DMS 273 treated with DMSO at 0.1 percent for 48 hours (cell line): ENCODE data around the gene CARD11.
"Not testable (repeated sequence)": the region's sequence is repeated elsewhere in the genome, so short reads cannot be mapped to it uniquely, and the experiment has no call there.

ENCODE experiments used
- DNase-seq: peaks from one replicate; lab custom pipeline; 2025; lab: John Stamatoyannopoulos, UW

Gene CARD11

DNA sequence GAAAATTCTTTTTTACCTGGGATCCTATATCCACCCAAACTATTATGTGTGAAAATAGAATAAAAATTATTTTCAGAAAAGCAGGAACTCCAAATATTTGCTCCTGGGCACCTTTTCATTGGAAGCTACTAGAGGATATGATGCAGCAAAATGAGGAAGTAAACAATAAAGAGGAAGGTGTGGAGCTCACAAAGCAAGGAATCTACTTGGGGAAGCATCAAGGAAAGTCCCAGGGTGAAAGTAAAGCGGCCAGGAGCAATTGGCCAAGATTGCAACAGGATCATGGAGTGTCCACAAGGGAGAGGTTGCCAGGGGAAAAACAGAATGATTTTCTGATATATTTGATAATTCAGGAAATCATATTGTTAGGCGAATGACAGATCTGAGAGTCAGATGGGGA, 80.8 kb downstream of the CARD11 start:
- no peak for DNase-seq

DNA sequence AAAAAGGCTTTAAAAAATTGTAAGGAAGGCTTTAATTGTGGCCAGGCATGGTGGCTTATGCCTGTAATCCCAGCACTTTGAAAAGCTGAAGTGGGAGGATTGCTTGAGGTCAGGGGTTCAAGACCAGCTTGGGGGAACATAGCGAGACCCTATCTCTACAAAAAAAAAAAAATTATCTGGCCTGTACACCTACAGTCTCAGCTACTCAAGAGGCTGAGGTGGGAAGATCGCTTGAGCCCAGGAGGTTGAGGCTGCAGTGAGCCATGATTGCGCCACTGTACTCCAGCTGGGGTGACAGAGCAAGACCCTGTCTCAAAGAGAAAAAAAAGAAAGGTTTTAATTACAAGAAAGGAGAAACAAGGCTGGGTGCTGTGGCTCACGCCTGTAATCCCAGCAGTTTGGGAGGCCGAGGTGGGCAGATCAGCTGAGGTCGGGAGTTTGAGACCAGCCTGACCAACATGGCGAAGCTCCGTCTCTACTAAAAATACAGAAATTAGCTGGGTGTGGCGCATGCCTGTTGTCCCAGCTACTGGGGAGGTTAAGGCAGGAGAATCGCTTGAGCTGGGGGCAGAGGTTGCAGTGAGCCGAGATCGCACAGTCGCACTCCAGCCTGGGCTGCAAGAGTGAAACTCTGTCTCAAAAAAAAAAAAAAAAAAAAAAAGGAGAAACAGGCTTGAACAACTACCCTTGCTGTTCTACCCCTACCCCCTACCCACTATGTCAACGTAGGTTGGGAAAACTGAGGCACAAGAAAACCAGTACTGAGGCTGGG, 83.7 kb downstream of the CARD11 start:
- DNase-seq: no peak

DNA sequence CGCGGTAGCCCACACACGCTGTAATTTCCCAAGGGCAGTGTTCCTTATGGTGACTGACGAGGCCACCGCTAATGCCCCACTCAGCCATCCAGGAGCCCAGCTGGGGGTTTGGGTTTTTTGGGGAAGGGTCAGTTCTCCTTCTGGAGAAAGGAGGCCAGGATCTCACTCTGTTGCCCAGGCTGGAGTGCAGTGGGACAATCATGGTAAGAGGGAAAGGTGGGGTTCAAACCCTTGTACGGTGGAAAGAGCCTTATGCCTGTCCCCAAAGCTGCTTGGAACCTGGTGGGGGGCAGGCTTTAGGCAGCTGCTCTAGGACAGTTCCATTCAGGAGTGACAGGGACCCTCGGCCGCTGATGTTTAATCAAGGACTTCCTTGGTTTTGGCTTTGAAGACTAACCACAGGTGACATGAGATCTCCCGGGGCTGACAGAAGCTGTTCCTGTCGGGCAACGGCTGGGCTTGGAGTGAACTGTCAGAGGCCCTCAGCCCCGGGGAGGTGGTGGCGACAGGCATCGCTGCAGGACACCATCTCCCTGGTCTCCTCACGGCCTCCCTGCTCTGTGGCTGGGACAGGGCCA, 84.5 kb downstream of the CARD11 start:
- DNase-seq: no peak

GRCh38 chr7:2958416-2959102, 85.1 kb downstream of the CARD11 start:
- DNase-seq: no peak

DNA sequence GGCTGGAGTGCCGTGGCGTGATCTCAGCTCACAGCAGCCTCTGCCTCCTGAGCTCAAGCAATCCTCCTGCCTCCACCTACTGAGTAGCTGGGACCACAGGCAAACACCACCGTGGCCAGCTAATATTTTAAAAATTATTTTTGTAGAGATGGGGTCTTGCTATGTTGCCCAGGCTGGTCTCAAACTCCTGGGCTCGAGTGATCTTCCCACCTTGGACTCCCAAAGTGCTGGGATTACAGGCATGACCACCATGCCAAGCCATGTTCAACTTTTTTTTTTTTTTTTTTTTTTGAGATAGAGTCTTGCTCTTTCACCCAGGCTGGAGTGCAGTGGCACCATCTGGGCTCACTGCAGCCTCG, 86.3 kb downstream of the CARD11 start:
- DNase-seq: not testable (repeated sequence)

- DNase-seq: no peak
Measured at GRCh38 chr7:2956526-2957368, 86.9 kb downstream of the CARD11 start.

DNA sequence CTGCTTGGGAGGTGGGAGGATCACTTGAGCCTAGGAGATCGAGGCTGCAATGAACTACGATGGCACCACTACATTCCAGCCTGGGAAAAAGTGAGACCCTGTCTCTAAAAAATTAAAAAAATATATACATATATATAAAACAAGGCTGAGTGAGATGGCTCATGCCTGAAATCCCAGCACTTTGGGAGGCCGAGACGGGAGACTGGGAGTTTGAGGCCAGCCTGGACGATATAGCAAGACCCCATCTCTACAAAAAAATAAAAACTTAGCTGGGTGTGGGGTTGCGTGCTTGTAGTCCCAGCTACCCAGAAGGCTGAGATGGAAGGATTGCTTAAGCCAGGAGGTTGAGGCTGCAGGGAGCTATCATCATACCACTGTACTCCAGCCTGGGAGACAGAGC, 87.6 kb downstream of the CARD11 start:
- DNase-seq: no peak

- no peak for DNase-seq
Measured at GRCh38 chr7:2955269-2955668, 88.4 kb downstream of the CARD11 start.

DNA sequence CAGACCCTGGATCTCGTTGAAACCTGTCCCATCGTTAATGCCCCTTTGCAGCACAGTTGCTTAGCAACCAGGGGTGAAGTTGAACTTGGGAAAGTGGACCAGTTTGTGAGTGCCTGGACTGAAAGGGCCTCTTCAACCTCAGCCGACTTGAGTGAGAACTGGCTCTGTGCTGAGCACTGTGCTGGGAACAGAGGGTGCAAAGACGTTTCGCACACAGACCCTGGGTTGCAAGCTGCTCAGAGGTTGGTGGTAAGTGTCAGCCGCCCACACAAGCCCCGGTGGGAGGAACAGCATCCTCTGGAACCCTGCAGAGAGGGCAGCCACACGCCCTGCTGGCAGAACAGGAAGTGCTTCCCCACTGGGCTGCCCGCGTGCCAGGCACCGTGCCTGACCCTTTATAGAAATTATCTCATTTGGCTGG, 89.2 kb downstream of the CARD11 start:
- no peak for DNase-seq

GRCh38 chr7:2953588-2954407, 89.9 kb downstream of the CARD11 start:
- no peak for DNase-seq

DNA sequence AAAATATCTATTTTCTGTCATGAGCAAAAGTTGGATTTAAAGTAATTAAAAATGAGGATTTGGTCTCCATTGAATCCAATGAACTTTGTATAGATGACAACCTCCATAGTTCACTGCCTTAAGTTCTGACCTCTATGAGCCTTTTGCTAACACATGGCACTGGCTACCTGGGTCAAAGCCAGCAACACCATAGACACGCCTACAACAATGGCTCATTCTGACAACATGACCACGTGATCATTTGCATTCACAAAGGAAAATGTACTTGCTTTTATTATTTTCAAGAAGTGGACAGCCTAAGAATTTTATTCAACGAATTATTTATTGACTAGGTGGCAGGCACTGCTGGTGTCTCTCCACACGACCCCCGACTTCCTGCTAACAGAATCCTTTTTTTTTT, 90.6 kb downstream of the CARD11 start:
- DNase-seq: no peak

DNA sequence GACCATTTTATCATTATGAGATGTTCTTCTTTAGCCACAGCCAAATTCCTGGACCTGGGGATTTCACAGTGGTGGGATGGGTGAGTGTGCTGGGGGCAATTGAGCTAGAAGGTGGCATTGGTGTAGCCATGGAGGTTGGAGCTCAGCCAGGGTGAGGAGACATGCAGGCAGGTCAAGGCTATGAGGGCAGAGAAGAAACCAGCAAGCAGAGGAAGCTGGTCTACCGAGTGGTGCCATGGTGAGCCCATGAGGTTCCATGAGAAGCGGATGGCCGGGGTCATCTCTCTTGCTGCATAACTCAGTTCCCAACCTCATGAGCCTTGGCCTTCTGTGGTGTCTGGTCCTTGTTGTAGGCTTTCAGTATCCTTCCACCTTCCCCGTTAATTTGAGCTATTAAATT, 91.4 kb downstream of the CARD11 start:
- no peak for DNase-seq

- DNase-seq: no peak
Measured at GRCh38 chr7:2950578-2950977, 93.1 kb downstream of the CARD11 start.

DNA sequence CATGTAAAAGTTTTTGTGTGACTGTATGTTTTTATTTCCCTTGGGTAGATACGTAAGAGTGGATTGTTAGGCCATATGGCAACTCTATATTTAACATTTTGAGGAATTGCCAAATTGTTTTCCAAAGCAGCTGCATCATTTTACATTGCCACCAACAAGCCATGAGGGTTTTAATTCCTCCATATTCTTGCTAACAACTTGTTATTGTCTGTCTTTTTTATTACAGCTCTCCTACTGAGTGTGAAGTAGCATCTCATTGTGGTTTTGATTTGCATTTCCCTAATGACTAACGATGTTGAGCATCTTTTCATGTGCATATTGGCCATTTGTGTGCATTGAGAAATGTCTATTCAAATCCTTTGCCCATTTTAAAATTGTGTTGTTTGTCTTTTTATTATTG, 94.9 kb downstream of the CARD11 start:
- DNase-seq: no peak

DNA sequence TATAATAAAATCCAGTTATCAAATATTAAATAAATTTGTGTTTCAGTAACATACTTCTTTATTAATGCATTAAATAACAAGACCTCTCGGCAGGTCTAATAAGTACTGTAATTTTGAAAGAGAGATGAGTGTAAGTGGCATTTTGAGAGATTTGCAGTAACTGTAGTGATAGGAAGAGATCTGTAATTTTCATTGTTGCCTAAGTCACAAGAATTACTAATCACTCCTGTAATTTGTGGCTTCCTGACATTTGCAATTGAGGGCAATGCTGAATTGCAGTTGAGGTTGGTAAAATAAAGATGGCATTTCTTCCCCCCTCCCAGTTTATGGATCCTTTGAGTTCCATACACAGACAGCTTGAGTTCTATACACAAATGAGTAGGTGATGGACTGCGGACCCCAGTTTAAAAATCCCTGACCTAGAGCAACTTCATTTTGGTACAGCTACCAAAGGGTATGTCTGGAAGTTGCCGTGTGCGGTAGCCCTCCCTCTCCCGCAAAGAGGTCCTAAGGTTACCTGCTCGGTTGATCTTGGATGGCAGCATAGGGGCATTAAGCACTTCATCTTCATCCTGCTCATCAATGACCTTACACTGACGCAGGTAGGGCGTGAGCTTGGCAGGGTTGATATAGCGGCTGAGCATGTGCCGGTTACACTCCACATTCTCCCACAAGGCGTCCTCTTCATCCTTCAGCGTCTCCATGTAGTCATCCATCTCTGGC, 96.4 kb downstream of the CARD11 start:
- no peak for DNase-seq

- DNase-seq: no peak
Measured at GRCh38 chr7:2945171-2945570, 98.5 kb downstream of the CARD11 start.

DNA sequence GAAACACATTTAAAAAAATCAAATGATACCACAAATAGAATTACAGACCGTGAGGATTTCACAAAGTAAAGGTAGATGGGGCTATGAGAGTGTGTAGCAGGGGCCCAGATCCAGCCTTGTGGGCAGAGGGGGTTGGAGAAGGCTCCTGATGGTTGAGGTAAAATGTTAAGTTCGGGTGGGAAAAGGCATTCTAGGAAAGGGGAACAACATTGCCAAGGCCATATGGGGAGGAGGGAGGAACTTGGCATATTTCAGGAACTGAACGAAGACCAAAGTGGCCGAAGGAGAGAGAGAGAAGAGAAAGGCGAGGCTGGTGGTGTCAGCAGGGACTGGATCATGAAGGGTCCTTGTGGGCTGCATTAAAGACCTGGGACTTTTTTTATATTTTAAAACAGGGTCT, 98.9 kb downstream of the CARD11 start:
- no peak for DNase-seq

DNA sequence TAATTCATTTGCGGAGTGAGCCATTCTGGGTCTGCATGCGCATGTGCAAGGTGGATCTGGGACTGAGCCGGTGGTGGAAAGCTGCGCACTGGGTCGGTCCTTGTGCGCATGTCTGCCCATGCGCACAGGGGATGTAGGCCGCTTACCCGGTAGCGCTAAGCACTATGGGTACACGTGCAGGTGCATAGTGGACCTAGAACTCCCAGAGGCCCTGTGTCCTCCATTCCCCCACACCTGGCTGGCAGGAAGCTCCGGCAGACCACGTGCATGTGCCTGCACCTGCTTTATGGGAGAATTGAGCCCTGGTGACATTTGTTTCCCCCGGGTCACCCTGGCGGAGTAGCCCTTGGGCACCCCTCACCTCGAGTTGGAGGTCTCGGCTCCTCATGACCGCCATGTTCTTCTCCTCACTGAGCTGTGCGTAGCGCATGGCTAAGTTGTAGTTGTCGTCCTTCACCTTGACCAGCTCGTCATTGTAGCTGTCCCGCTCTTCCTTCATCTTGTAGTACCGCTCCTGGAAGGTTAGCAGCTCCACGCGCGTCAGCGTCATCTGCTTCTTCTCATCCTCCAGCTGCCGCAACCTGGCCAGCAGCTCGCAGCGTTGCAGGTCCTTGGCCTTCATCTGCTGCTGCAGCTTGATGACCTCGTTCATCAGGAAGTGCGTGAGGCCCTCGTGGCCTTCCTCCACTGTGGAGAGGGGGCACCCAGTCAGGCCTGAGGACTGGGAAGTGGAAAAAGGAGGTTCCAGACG, 99.6 kb downstream of the CARD11 start:
- DNase-seq: no peak

- no peak for DNase-seq
Measured at GRCh38 chr7:2941216-2941859, 102.3 kb downstream of the CARD11 start.

DNA sequence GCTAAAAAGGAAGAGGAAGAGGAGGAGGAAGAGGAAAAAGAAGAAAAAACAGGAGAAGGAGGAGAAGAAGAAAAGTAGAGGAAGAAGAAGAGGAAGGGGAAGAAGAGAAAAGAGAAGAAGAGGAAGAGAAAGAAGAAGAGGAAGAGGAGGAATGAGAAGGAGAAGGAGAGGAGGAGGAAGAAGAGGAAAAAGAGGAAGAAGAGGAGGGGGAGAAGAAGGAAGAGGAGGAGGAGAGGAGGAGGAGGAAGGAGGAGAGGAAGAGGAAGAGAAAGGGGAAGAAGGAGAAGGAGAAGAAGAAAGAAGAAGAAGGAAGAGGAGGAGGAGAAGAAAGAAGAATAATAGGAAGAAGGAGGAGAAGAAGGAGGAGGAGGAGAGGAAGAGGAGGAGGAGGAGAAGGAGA, 103.2 kb downstream of the CARD11 start:
- no peak for DNase-seq
